Caco-2 (cell line): ENCODE data around the gene SLTM. TPM values are rescaled to one million over a fixed set of nuclear protein-coding genes. Genes with fewer than 3 reads are reported as not detected.
A peak's percentile ranks its signal among the peaks of the same experiment; 100 is the strongest.

Experiments
- BruUV-seq: library from RNA; stranded (reverse); fragments of 400-500 nt; replicated peaks from 2 replicates; lab custom pipeline; 2021; lab: Mats Ljungman, UMichigan
- CTCF ChIA-PET: fragments of 300-600 bp; sonication (Branson Sonifier 250); formaldehyde crosslinking; loops from one replicate; lab custom pipeline; 2022; ENCODE audit warnings: antibody characterized with exemption; lab: Charles Lee
- POLR2A ChIA-PET: fragments of 300-600 bp; sonication (Branson Sonifier 250); formaldehyde crosslinking; loops from one replicate; lab custom pipeline; 2022; ENCODE audit warnings: antibody characterized with exemption; lab: Charles Lee
- DNase-seq, 2 experiments: peaks; one replicate each; pipeline versions ENCODE4 v3.0.0 to v3.0.0-alpha.2; 2020 to 2022
- H3K27me3 ChIP-seq: replicated peaks from 2 replicates; pipeline ENCODE4 v1.6.0; 2011; ENCODE audit warnings: low read length; ENCODE audit not compliant: control insufficient read depth, insufficient read depth
- H3K36me3 ChIP-seq: 2 replicates; pipeline ENCODE4 v1.5.1; 2011; ENCODE audit warnings: low read length; ENCODE audit not compliant: control insufficient read depth, insufficient read depth
- H3K4me1 ChIP-seq: fragments of 250-450 bp; sonication (Bioruptor Pico); 2 replicates; pipeline ENCODE4 v1.5.1; 2020; ENCODE audit warnings: mild to moderate bottlenecking
- H3K4me3 ChIP-seq: 2 replicates; pipeline ENCODE4 v1.5.1; 2011; ENCODE audit warnings: low read depth, mild to moderate bottlenecking, control low read depth, low read length
- H3K9me3 ChIP-seq: fragments of 250-450 bp; sonication (Bioruptor Pico); 2 replicates; pipeline ENCODE4 v1.5.1; 2020; ENCODE audit warnings: mild to moderate bottlenecking, moderate library complexity
- H3K27ac Mint-ChIP-seq: one replicate; pipeline ENCODE4 v1.8.0; 2022; ENCODE audit warnings: mixed read lengths; ENCODE audit not compliant: unreplicated experiment
- H3K27me3 Mint-ChIP-seq: one replicate; pipeline ENCODE4 v1.8.0; 2022; ENCODE audit warnings: mixed read lengths; ENCODE audit not compliant: insufficient read depth, unreplicated experiment
- H3K36me3 Mint-ChIP-seq: one replicate; pipeline ENCODE4 v1.8.0; 2022; ENCODE audit warnings: mild to moderate bottlenecking, mixed read lengths; ENCODE audit not compliant: insufficient read depth, unreplicated experiment
- H3K4me1 Mint-ChIP-seq: one replicate; pipeline ENCODE4 v1.8.0; 2022; ENCODE audit warnings: low read depth, mixed read lengths; ENCODE audit not compliant: unreplicated experiment
- H3K4me3 Mint-ChIP-seq: one replicate; pipeline ENCODE4 v1.8.0; 2022; ENCODE audit warnings: mild to moderate bottlenecking, moderate library complexity, mixed read lengths; ENCODE audit not compliant: unreplicated experiment
- H3K9me3 Mint-ChIP-seq: one replicate; pipeline ENCODE4 v1.8.0; 2022; ENCODE audit warnings: mixed read lengths; ENCODE audit not compliant: unreplicated experiment
- CTCF ChIP-seq, 2 experiments: fragments of 200-600 bp in 1 of 2; IDR thresholded peaks; 1 replicate in 1 of 2; 2 replicates in 1 of 2; pipeline versions ENCODE4 v1.5.1 to v1.8.0; 2011 to 2022; ENCODE audit warnings: antibody characterized with exemption in 1 of 2, control low read depth in 1 of 2, inconsistent platforms in 1 of 2, low read depth in 1 of 2, low read length in 1 of 2, mild to moderate bottlenecking in 1 of 2, moderate library complexity in 1 of 2; ENCODE audit not compliant: insufficient read depth in 1 of 2, severe bottlenecking in 1 of 2, unreplicated experiment in 1 of 2
- intact Hi-C: fragments of 100-400 bp; cut with micrococcal nuclease; formaldehyde crosslinking; loops from one replicate; pipeline ENCODE4 v1.10.0; 2022; ENCODE audit not compliant: unreplicated experiment
- total RNA-seq: library from RNA; stranded (reverse); gene quantifications from 2 replicates; pipeline ENCODE4 v1.2.3, GENCODE V29; 2022

Gene SLTM
- total RNA-seq, 1 experiment from 2014 or later: 79.5 TPM

GRCh38 chr15:58870451-58870850, 63.0 kb downstream of the SLTM start:
- peaks cover 12% of the 10 kb centered on the region for H3K36me3 Mint-ChIP-seq
- no peak overlapping the region for H3K4me3 Mint-ChIP-seq
- Histone ChIP-seq H3K4me3 (no peak overlapping the region), H3K27me3 (no peaks in the 10 kb centered on the region), H3K36me3 (no peaks in the 10 kb centered on the region), H3K9me3 (no peaks in the 10 kb centered on the region), H3K4me1 (no peaks in the 10 kb centered on the region)
- peaks cover 9% of the 10 kb centered on the region for H3K4me1 Mint-ChIP-seq
- ChIA-PET POLR2A (no interaction called here), CTCF (no interaction called here)
- peaks cover 13% of the 10 kb centered on the region for H3K9me3 Mint-ChIP-seq
- no peak for DNase-seq
- intact Hi-C loops: no loop called here
- no peak for TF ChIP-seq CTCF (IDR thresholded peaks at IDR 0.05; ENCODE audit: insufficient read depth in 1 of 2, low read depth in 1 of 2, low read length in 1 of 2, severe bottlenecking in 1 of 2, unreplicated experiment in 1 of 2)
- H3K27me3 Mint-ChIP-seq: no peaks in the 10 kb centered on the region
- no TSS peak for BruUV-seq
- H3K27ac Mint-ChIP-seq: no peak overlapping the region

- Mint-ChIP-seq H3K27me3 (no peaks in the 10 kb centered on the region), H3K4me3 (no peak overlapping the region), H3K4me1 (peaks cover 16% of the 10 kb centered on the region), H3K27ac (peak overlapping the region; percentile 31), H3K36me3 (peaks cover 12% of the 10 kb centered on the region), H3K9me3 (peaks cover 13% of the 10 kb centered on the region)
- POLR2A ChIA-PET: no interaction called here
- Histone ChIP-seq H3K4me3 (no peak overlapping the region), H3K9me3 (no peaks in the 10 kb centered on the region), H3K36me3 (no peaks in the 10 kb centered on the region), H3K4me1 (no peaks in the 10 kb centered on the region), H3K27me3 (no peaks in the 10 kb centered on the region)
- intact Hi-C loops: loop anchor here (10.0 kb wide), 1 partner anchor 643 kb away; no protein-coding TSS in a partner anchor
- DNase-seq: no peak
- no TSS peak for BruUV-seq
- no peak for TF ChIP-seq CTCF (IDR thresholded peaks at IDR 0.05; ENCODE audit: insufficient read depth in 1 of 2, low read depth in 1 of 2, low read length in 1 of 2, severe bottlenecking in 1 of 2, unreplicated experiment in 1 of 2)
- CTCF ChIA-PET: no interaction called here
Observed at GRCh38 chr15:58867926-58868325, 65.6 kb downstream of the SLTM start.

- no peak for TF ChIP-seq CTCF (IDR thresholded peaks at IDR 0.05; ENCODE audit: insufficient read depth in 1 of 2, low read depth in 1 of 2, low read length in 1 of 2, severe bottlenecking in 1 of 2, unreplicated experiment in 1 of 2)
- Mint-ChIP-seq H3K27me3 (no peaks in the 10 kb centered on the region), H3K4me1 (peaks cover 16% of the 10 kb centered on the region), H3K27ac (no peak overlapping the region), H3K9me3 (peaks cover 13% of the 10 kb centered on the region), H3K36me3 (peaks cover 12% of the 10 kb centered on the region), H3K4me3 (no peak overlapping the region)
- Histone ChIP-seq H3K4me1 (no peaks in the 10 kb centered on the region), H3K36me3 (no peaks in the 10 kb centered on the region), H3K27me3 (no peaks in the 10 kb centered on the region), H3K4me3 (no peak overlapping the region), H3K9me3 (no peaks in the 10 kb centered on the region)
- BruUV-seq: no TSS peak
- ChIA-PET POLR2A (interaction anchor here (0.5 kb wide), 1 partner anchor 1424 kb away, joined by 5 read pairs; no protein-coding TSS in a partner anchor), CTCF (no interaction called here)
- DNase-seq: no peak
- intact Hi-C loops: loop anchor here (10.0 kb wide), 1 partner anchor 641 kb away; no protein-coding TSS in a partner anchor
Observed at GRCh38 chr15:58865425-58865880, 68.0 kb downstream of the SLTM start.
